ENCODE measurements around the gene ZNF212.

The ZNF212 gene

GRCh38 chr7:149283321-149283720 lies 43.9 kb downstream of the ZNF212 start:
- Mint-ChIP-seq H3K36me3 (ENCODE audit: low read depth) (peaks cover 25% of the 10 kb centered on the region), H3K4me1 (peaks cover 10% of the 10 kb centered on the region), H3K27ac (no peak overlapping the region), H3K9me3 (no peaks in the 10 kb centered on the region), H3K4me3 (no peak overlapping the region), H3K27me3 (ENCODE audit: low read depth) (peaks cover 4% of the 10 kb centered on the region)
- no peak for TF ChIP-seq CTCF (IDR thresholded peaks at IDR 0.05; ENCODE audit: unreplicated experiment in 3 of 3)

- TF ChIP-seq CTCF (IDR thresholded peaks at IDR 0.05; ENCODE audit: unreplicated experiment in 3 of 3) = no peak
- Mint-ChIP-seq H3K4me1 (peaks cover 10% of the 10 kb centered on the region), H3K9me3 (no peaks in the 10 kb centered on the region), H3K27ac (no peak overlapping the region), H3K4me3 (peak overlapping the region; percentile 74 to 94 (median 83)), H3K27me3 (ENCODE audit: low read depth) (peaks cover 4% of the 10 kb centered on the region), H3K36me3 (ENCODE audit: low read depth) (peaks cover 15% of the 10 kb centered on the region)
Observed at GRCh38 chr7:149284343-149284742, 44.9 kb downstream of the ZNF212 start.

- H3K4me3 Mint-ChIP-seq = peak overlapping the region; percentile 92 to 98 (median 94)
- H3K36me3 Mint-ChIP-seq (ENCODE audit: low read depth) = peaks cover 11% of the 10 kb centered on the region
- H3K27me3 Mint-ChIP-seq (ENCODE audit: low read depth) = peaks cover 4% of the 10 kb centered on the region
- H3K27ac Mint-ChIP-seq = peak overlapping the region in 1 of 3 experiments; percentile 18
- no peaks in the 10 kb centered on the region for H3K9me3 Mint-ChIP-seq
- TF ChIP-seq CTCF (IDR thresholded peaks at IDR 0.05; ENCODE audit: unreplicated experiment in 3 of 3) = no peak
- peaks cover 10% of the 10 kb centered on the region for H3K4me1 Mint-ChIP-seq
Observed at GRCh38 chr7:149284850-149285585, 45.6 kb downstream of the ZNF212 start.

- Mint-ChIP-seq H3K4me3 (peak overlapping the region; percentile 92 to 98 (median 94)), H3K27ac (peak overlapping the region in 2 of 3 experiments; percentile 18 to 29), H3K36me3 (ENCODE audit: low read depth) (peaks cover 8% of the 10 kb centered on the region), H3K27me3 (ENCODE audit: low read depth) (peaks cover 4% of the 10 kb centered on the region), H3K9me3 (no peaks in the 10 kb centered on the region), H3K4me1 (peaks cover 10% of the 10 kb centered on the region)
- no peak for TF ChIP-seq CTCF (IDR thresholded peaks at IDR 0.05; ENCODE audit: unreplicated experiment in 3 of 3)
Observed at GRCh38 chr7:149285603-149286002, 46.2 kb downstream of the ZNF212 start.

GRCh38 chr7:149286811-149287400 lies 47.5 kb downstream of the ZNF212 start:
- peaks cover 4% of the 10 kb centered on the region for H3K27me3 Mint-ChIP-seq (ENCODE audit: low read depth)
- H3K9me3 Mint-ChIP-seq = no peaks in the 10 kb centered on the region
- H3K4me1 Mint-ChIP-seq = peaks cover 10% of the 10 kb centered on the region
- peaks cover 6% of the 10 kb centered on the region for H3K36me3 Mint-ChIP-seq (ENCODE audit: low read depth)
- H3K27ac Mint-ChIP-seq = no peak overlapping the region
- no peak for TF ChIP-seq CTCF (IDR thresholded peaks at IDR 0.05; ENCODE audit: unreplicated experiment in 3 of 3)
- H3K4me3 Mint-ChIP-seq = peak overlapping the region; percentile 46 to 63 (median 48)

Data from nephron (organoid).